Thyroid gland (tissue), 4 donors: ENCODE results near the gene ARPP21. TPM values are rescaled to one million over a fixed set of nuclear protein-coding genes. Genes with fewer than 3 reads are reported as not detected.

Source experiments
- DNase-seq, 2 donors: peaks; one replicate each; pipeline ENCODE4 v3.0.0-alpha.2; 2019
- H3K27ac ChIP-seq, 3 donors: fragments of 200-600 bp; sonication (generic); 1 replicate in 2 of 3; 2 replicates in 1 of 3; pipeline ENCODE4 v1.5.1; 2016 to 2019; ENCODE audit warnings: mild to moderate bottlenecking in 1 of 3, moderate library complexity in 1 of 3
- H3K27me3 ChIP-seq: fragments of 200-600 bp; sonication (generic); one replicate; pipeline ENCODE4 v1.5.1; 2019
- H3K36me3 ChIP-seq, 2 donors: fragments of 200-600 bp; sonication (generic); one replicate each; pipeline ENCODE4 v1.5.1; 2016 to 2019
- H3K4me1 ChIP-seq, 2 donors: fragments of 200-600 bp; sonication (generic); one replicate each; pipeline ENCODE4 v1.5.1; 2017 to 2019
- H3K4me3 ChIP-seq, 3 donors: fragments of 200-600 bp; sonication (generic); replicated peaks in 1 of 3; 1 replicate in 2 of 3; 2 replicates in 1 of 3; pipeline ENCODE4 v1.5.1; 2016; ENCODE audit warnings: mild to moderate bottlenecking in 1 of 3
- H3K9me3 ChIP-seq: fragments of 200-600 bp; sonication (generic); one replicate; pipeline ENCODE4 v1.5.1; 2017
- POLR2A ChIP-seq, 2 donors: fragments of 450-650 bp; IDR thresholded peaks; one replicate each; pipeline ENCODE4 v1.6.1; 2017; ENCODE audit warnings: antibody characterized with exemption in 2 of 2, mild to moderate bottlenecking in 2 of 2, moderate library complexity in 1 of 2
- WGBS, 2 donors: methylation state at CpG; one replicate each; pipeline ENCODE4 v1.1.5; 2017; 5-methylcytosine and 5-hydroxymethylcytosine counted together
- intact Hi-C: fragments of 100-400 bp; cut with DNase I; formaldehyde crosslinking; loops from one replicate; pipeline ENCODE4 v1.15.1; 2023
- total RNA-seq, 4 donors: library from RNA; depleted of rRNA; stranded (reverse); fragments of >200 nt; gene quantifications; one replicate each; pipeline ENCODE4 v1.2.3, GENCODE V29; 2016
- TF ChIP-seq, protein P1 (sequence below), 6 experiments: fragments of 200-600 bp in 3 of 6; fragments of 450-650 bp in 3 of 6; sonication (generic) in 3 of 6; IDR thresholded peaks; one replicate each; pipeline ENCODE4 v1.5.1; 2016 to 2019; ENCODE audit warnings: antibody characterized with exemption in 6 of 6, mild to moderate bottlenecking in 2 of 6, inconsistent platforms in 1 of 6, moderate library complexity in 1 of 6

Gene ARPP21
- total RNA-seq, 4 donors from 2014 or later = not detected

- Histone ChIP-seq H3K27ac (no peak overlapping the region), H3K4me3 (no peak overlapping the region), H3K36me3 (no peaks in the 10 kb centered on the region), H3K4me1 (no peaks in the 10 kb centered on the region), H3K27me3 (no peaks in the 10 kb centered on the region), H3K9me3 (no peaks in the 10 kb centered on the region)
- TF ChIP-seq, protein P1, sequence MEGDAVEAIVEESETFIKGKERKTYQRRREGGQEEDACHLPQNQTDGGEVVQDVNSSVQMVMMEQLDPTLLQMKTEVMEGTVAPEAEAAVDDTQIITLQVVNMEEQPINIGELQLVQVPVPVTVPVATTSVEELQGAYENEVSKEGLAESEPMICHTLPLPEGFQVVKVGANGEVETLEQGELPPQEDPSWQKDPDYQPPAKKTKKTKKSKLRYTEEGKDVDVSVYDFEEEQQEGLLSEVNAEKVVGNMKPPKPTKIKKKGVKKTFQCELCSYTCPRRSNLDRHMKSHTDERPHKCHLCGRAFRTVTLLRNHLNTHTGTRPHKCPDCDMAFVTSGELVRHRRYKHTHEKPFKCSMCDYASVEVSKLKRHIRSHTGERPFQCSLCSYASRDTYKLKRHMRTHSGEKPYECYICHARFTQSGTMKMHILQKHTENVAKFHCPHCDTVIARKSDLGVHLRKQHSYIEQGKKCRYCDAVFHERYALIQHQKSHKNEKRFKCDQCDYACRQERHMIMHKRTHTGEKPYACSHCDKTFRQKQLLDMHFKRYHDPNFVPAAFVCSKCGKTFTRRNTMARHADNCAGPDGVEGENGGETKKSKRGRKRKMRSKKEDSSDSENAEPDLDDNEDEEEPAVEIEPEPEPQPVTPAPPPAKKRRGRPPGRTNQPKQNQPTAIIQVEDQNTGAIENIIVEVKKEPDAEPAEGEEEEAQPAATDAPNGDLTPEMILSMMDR (IDR thresholded peaks at IDR 0.05) = no peak
- no peak for TF ChIP-seq POLR2A (IDR thresholded peaks at IDR 0.05)
- DNase-seq = no peak
- 56 to 58% methylated on average over 8 of the region's 8 CpGs for WGBS, 2 donors
- intact Hi-C loops = no loop called here
Observed at GRCh38 chr3:35708394-35709271, 69.3 kb downstream of the ARPP21 start.

DNA sequence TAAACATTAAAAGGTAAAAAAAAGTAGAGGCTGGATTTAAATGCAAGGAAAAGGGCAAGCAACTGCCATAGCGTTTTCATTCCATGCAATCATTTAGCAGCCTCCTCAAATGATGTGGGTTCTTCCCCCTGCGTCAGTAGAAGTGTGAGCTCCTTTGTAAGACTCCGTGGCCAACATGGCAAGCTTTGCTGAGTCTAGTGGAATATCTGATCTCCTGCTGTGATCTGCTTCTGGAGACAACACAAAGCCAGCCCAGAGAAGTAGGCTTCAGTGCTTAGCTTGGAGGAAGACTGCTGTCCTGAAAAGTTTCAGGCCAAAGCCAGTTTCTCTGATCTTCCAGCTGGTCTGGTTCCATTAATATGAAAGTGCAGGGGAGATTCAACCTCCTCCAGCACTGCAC is 70.4 kb downstream of the ARPP21 start:
- 85 to 88% methylated on average over 3 of the region's 3 CpGs for WGBS, 2 donors
- intact Hi-C loops = no loop called here

GRCh38 chr3:35710554-35710953 is 71.2 kb downstream of the ARPP21 start:
- Histone ChIP-seq H3K27ac (no peak overlapping the region), H3K4me1 (no peaks in the 10 kb centered on the region), H3K9me3 (no peaks in the 10 kb centered on the region), H3K27me3 (no peaks in the 10 kb centered on the region), H3K4me3 (no peak overlapping the region), H3K36me3 (no peaks in the 10 kb centered on the region)
- no peak for TF ChIP-seq POLR2A (IDR thresholded peaks at IDR 0.05)
- TF ChIP-seq, protein P1 (IDR thresholded peaks at IDR 0.05) = no peak
- DNase-seq = no peak
- intact Hi-C loops = no loop called here
- 81 to 83% methylated on average over 1 of the region's 1 CpG for WGBS, 2 donors

More for the DNA sequence above, 70.4 kb downstream of the ARPP21 start:
- Histone ChIP-seq H3K4me1 (no peaks in the 10 kb centered on the region), H3K9me3 (no peaks in the 10 kb centered on the region), H3K27ac (no peak overlapping the region), H3K27me3 (no peaks in the 10 kb centered on the region), H3K36me3 (no peaks in the 10 kb centered on the region), H3K4me3 (no peak overlapping the region)
- TF ChIP-seq, protein P1 (IDR thresholded peaks at IDR 0.05) = no peak
- no peak for TF ChIP-seq POLR2A (IDR thresholded peaks at IDR 0.05)
- no peak for DNase-seq

DNA sequence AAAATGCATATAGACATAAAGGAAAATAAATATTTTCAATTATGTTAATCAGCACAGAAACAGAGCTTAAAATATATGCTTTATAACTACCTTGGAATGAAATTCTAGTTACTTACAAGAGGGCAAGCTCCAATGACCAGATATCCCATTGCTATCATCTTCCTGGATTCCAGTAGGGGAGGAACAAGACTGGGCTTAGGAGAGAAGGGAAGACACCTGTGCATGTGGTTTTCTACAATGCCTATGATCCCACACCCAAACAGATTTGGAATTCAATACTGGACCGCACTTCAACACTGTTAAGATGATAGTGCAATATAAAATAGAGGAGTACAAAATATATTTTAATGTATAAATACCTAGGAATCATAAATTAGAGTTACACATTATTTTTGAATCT is 79.6 kb downstream of the ARPP21 start:
- Histone ChIP-seq H3K27me3 (no peaks in the 10 kb centered on the region), H3K36me3 (no peaks in the 10 kb centered on the region), H3K4me3 (no peak overlapping the region), H3K27ac (no peak overlapping the region), H3K4me1 (no peaks in the 10 kb centered on the region), H3K9me3 (no peaks in the 10 kb centered on the region)
- intact Hi-C loops = no loop called here
- 91 to 100% methylated on average over 1 of the region's 1 CpG for WGBS, 2 donors
- no peak for DNase-seq
- no peak for TF ChIP-seq POLR2A (IDR thresholded peaks at IDR 0.05)
- TF ChIP-seq, protein P1 (IDR thresholded peaks at IDR 0.05) = no peak

GRCh38 chr3:35721628-35722027 is 82.3 kb downstream of the ARPP21 start:
- no peaks in the 10 kb centered on the region for H3K27me3 ChIP-seq
- no peaks in the 10 kb centered on the region for H3K36me3 ChIP-seq
- intact Hi-C loops = no loop called here
- no peak overlapping the region for H3K27ac ChIP-seq
- TF ChIP-seq, protein P1 (IDR thresholded peaks at IDR 0.05) = no peak
- TF ChIP-seq POLR2A (IDR thresholded peaks at IDR 0.05) = no peak
- no peaks in the 10 kb centered on the region for H3K9me3 ChIP-seq
- DNase-seq = no peak
- no peak overlapping the region for H3K4me3 ChIP-seq
- no peaks in the 10 kb centered on the region for H3K4me1 ChIP-seq
- WGBS, 2 donors = 92 to 93% methylated on average over 8 of the region's 8 CpGs
